ENCODE data around the gene NACC2. TPM values are rescaled to one million over a fixed set of nuclear protein-coding genes. Genes with fewer than 3 reads are reported as not detected.
A peak's percentile ranks its signal among the peaks of the same experiment; 100 is the strongest.

NACC2 gene
- total RNA-seq, 2 experiments from 2014 or later, result 5.6 to 6.4 TPM

GRCh38 chr9:135959814-135960213 lies 135.3 kb downstream of the NACC2 start:
- no peaks in the 10 kb centered on the region for H3K9me3 Mint-ChIP-seq (ENCODE audit: insufficient read depth)
- H3K4me1 Mint-ChIP-seq (ENCODE audit: low read depth), result peaks cover 25% of the 10 kb centered on the region
- peak overlapping the region; percentile 86 for H3K4me3 Mint-ChIP-seq
- ChIA-PET CTCF (interaction anchor here (1.1 to 1.7 kb wide), 3 partner anchors 9 to 162 kb away, joined by 3 to 5 read pairs (median 4); no protein-coding TSS in a partner anchor), POLR2A (interaction anchor here (0.9 kb wide), 1 partner anchor 45 kb away, joined by 3 read pairs; no protein-coding TSS in a partner anchor)
- H3K27me3 Mint-ChIP-seq (ENCODE audit: low read depth), result peaks cover 12% of the 10 kb centered on the region
- ATAC-seq (no peak), DNase-seq (no peak)
- peak overlapping the region; percentile 74 for H3K27ac Mint-ChIP-seq
- H3K36me3 Mint-ChIP-seq (ENCODE audit: low read depth), result no peaks in the 10 kb centered on the region

DNA sequence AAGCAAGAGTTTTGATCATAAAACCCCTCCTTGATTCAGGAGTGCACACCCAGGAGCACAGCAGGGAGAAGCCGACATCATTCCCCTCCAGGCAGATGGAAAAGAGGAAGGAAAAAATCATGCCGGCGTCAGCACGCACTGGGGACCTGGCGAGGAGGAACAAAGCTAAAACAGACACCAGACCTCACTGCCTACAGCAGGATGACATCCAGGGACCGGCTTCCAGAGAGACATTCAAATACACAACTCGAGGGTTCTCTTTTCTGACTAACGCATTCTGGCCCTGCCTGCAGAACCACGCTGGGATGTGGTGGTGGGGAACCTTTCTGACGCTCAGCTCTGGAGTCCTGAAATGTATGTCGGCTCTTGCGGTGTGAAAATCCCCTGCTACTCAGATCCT lies 136.6 kb downstream of the NACC2 start:
- H3K36me3 Mint-ChIP-seq (ENCODE audit: low read depth), result peaks cover 7% of the 10 kb centered on the region
- ATAC-seq (no peak), DNase-seq (no peak)
- ChIA-PET CTCF (interaction anchor here (1.4 kb wide), 1 partner anchor 9 kb away, joined by 5 read pairs; no protein-coding TSS in a partner anchor), POLR2A (no interaction called here)
- H3K27ac Mint-ChIP-seq, result no peak overlapping the region
- H3K27me3 Mint-ChIP-seq (ENCODE audit: low read depth), result peaks cover 12% of the 10 kb centered on the region
- no peaks in the 10 kb centered on the region for H3K9me3 Mint-ChIP-seq (ENCODE audit: insufficient read depth)
- H3K4me3 Mint-ChIP-seq, result no peak overlapping the region
- H3K4me1 Mint-ChIP-seq (ENCODE audit: low read depth), result peaks cover 25% of the 10 kb centered on the region

GRCh38 chr9:135957431-135957830 lies 137.7 kb downstream of the NACC2 start:
- ATAC-seq (no peak), DNase-seq (no peak)
- no peaks in the 10 kb centered on the region for H3K9me3 Mint-ChIP-seq (ENCODE audit: insufficient read depth)
- no peak overlapping the region for H3K27ac Mint-ChIP-seq
- ChIA-PET CTCF (interaction anchor here (1.4 kb wide), 1 partner anchor 10 kb away, joined by 5 read pairs; no protein-coding TSS in a partner anchor), POLR2A (interaction anchor here (0.6 kb wide), 1 partner anchor 335 kb away, joined by 3 read pairs; no protein-coding TSS in a partner anchor)
- peaks cover 10% of the 10 kb centered on the region for H3K36me3 Mint-ChIP-seq (ENCODE audit: low read depth)
- no peak overlapping the region for H3K4me3 Mint-ChIP-seq
- peaks cover 7% of the 10 kb centered on the region for H3K27me3 Mint-ChIP-seq (ENCODE audit: low read depth)
- peaks cover 21% of the 10 kb centered on the region for H3K4me1 Mint-ChIP-seq (ENCODE audit: low read depth)

DNA sequence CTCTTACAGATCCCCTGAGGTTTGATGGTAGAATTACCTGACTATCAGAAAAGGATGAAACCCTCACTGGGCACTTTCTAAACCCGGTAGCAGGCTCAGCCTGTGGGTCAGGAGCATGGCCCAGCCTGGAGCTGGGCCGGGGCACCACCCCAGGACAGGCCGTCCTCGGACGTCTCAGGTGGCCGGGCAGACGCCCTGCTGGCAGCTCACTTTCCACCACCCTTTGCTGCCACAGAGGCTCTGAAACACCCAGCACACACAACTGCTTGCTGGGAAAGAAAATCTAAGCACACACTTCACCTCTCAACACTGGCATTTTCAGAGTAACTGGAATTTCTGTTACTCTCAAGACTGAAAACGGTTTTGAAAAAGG lies 138.3 kb downstream of the NACC2 start:
- Mint-ChIP-seq H3K27me3 (ENCODE audit: low read depth) (peaks cover under 1% of the 10 kb centered on the region), H3K4me3 (no peak overlapping the region), H3K36me3 (ENCODE audit: low read depth) (peaks cover 16% of the 10 kb centered on the region), H3K4me1 (ENCODE audit: low read depth) (peaks cover 15% of the 10 kb centered on the region), H3K9me3 (ENCODE audit: insufficient read depth) (no peaks in the 10 kb centered on the region), H3K27ac (no peak overlapping the region)
- ChIA-PET CTCF (no interaction called here), POLR2A (interaction anchor here (0.6 kb wide), 1 partner anchor 334 kb away, joined by 3 read pairs; no protein-coding TSS in a partner anchor)
- no peak for DNase-seq
- no peak for ATAC-seq

Other genes with a start within 250 kb of the NACC2 start
- gene CAMSAP1, start 187.7 kb downstream of the NACC2 start, total RNA-seq, result 10 to 100 TPM; 20.3 to 21.5 TPM
- 10 to 100 TPM; 29.3 to 31.9 TPM for gene UBAC1, start 133.9 kb downstream of the NACC2 start, total RNA-seq
- 10 to 100 TPM; 56.5 to 57.0 TPM for gene TMEM250, start 23.6 kb upstream of the NACC2 start, total RNA-seq
- under 1 TPM in 1 of 2 experiments, not detected in 1; 0.16 TPM for gene LHX3, start 109.8 kb upstream of the NACC2 start, total RNA-seq
- 10 to 100 TPM; 11.4 to 12.6 TPM for gene QSOX2, start 150.5 kb upstream of the NACC2 start, total RNA-seq
- gene CCDC187, start 208.8 kb upstream of the NACC2 start, total RNA-seq, result not detected
- gene GPSM1, start 232.2 kb upstream of the NACC2 start, total RNA-seq, result 1 to 10 TPM; 1.8 to 2.3 TPM

Data from activated CD8-positive, alpha-beta T cell treated with anti-CD3 and anti-CD28 coated beads, Interleukin-2, amount 10 ng/mL, durations not matched to agents 7 days and 5 days (primary cell).